ES-I3 (cell line): ENCODE measurements around the gene RAB40A.

Experiments used
- H3K36me3 ChIP-seq: 2 replicates; pipeline ENCODE4 v1.6.1; 2013; ENCODE audit warnings: mild to moderate bottlenecking, low read length, control low read depth, moderate library complexity; ENCODE audit not compliant: insufficient read depth
- H3K4me1 ChIP-seq: 2 replicates; pipeline ENCODE4 v1.6.1; 2013; ENCODE audit warnings: mild to moderate bottlenecking, control low read depth, low read length; ENCODE audit not compliant: insufficient read depth
- H3K9ac ChIP-seq: 2 replicates; pipeline ENCODE4 v1.6.1; 2013; ENCODE audit warnings: low read depth, mild to moderate bottlenecking, low read length, moderate library complexity
- H3K9me3 ChIP-seq: 2 replicates; pipeline ENCODE4 v1.6.1; 2013; ENCODE audit warnings: mild to moderate bottlenecking, low read length, moderate library complexity; ENCODE audit not compliant: control insufficient read depth, insufficient read depth

The RAB40A gene, protein sequence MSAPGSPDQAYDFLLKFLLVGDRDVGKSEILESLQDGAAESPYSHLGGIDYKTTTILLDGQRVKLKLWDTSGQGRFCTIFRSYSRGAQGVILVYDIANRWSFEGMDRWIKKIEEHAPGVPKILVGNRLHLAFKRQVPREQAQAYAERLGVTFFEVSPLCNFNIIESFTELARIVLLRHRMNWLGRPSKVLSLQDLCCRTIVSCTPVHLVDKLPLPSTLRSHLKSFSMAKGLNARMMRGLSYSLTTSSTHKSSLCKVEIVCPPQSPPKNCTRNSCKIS

DNA sequence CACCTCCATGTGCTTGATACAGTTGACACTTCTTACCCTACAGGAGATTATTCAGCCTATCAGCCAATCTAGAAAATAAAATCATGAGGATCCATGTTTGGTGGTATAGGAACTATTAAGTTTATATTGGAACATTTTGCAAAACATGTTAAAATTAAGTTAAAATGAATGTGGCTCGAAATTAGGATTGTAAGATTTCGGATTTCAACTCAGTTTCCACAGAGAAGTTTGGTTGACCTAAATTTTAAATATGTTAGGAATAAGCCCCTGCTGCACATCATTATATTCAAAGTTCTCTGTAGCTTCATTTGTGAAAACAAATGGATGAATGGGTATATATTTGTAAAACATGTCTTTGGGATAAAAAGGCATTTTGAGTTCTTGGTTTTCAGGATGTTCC, at the start of gene RAB40A:
TSS of gene RAB40A (minus strand) at position 101 of the 400 bp plus-strand sequence. CDS start 18,733 bp downstream, outside the sequence.
- H3K9ac ChIP-seq = no peak within 1 kb of the TSS
- H3K9me3 ChIP-seq = no peaks in the 10 kb centered on the region
- no peaks in the 10 kb centered on the region for H3K4me1 ChIP-seq
- H3K36me3 ChIP-seq = peaks cover 2% of the 10 kb centered on the region; the same call in 1 of the 2 replicates

DNA sequence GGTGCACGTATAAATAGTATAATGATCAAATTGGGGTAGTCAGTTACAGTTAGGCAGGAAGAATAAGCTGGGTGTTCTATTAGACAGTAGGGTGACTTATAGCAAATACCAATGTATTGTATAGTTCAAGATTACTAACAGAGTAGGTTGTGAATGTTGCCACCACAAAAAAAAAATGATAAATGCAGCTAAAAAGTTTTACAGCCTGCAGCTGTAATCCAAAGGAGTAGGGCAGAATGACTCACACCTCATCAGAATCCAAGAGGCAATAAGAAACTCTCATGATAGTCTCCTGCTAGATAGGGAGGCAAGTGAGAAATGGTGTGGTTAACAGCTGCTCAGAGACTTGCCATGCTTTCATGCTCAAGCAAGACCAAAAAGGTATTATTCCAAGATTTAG, 46.5 kb upstream of the RAB40A start:
- peaks cover 5% of the 10 kb centered on the region; the same call in 1 of the 2 replicates for H3K4me1 ChIP-seq
- no peaks in the 10 kb centered on the region for H3K9me3 ChIP-seq
- no peaks in the 10 kb centered on the region for H3K36me3 ChIP-seq
- no peak overlapping the region for H3K9ac ChIP-seq

DNA sequence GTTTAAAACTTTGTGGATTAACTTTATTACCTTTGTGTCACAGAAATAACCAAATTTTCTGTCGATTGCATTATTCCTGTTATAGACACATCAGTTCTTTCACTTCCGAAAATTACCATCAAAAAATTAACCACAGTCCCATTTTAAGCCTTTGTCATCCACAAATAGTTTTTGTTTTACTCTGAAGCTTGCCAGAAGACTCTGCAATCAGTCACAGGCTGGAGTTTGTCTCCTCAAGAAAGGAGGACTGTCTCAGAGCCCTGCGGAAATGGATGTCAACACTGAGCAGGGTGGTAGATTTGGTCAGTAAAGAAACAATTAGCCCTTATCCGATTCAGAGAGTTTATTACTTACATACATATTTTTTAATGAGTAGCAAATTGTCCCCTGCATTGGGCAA, 45.9 kb upstream of the RAB40A start:
- Histone ChIP-seq H3K4me1 (peaks cover 5% of the 10 kb centered on the region; the same call in 1 of the 2 replicates), H3K9me3 (no peaks in the 10 kb centered on the region), H3K36me3 (no peaks in the 10 kb centered on the region), H3K9ac (no peak overlapping the region)

DNA sequence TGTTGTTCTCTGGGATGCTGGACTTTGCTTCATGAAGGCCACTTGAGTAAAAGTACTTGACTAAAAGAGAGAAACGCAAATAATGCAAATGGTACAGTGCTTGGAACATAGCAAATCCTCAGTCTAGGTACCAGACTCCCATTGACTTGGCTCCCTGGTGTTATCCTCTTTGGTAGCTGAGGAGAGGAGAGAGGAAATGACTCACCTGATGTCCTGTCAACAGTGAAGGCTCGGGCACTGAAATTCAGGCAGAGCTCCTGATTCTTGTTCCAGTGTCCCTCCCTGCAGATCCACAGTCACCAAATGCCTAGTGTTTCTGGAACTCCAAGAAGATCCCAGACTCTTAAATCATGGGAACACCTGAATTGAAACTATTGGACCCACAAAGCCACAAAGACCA, 43.5 kb upstream of the RAB40A start:
- H3K9me3 ChIP-seq = no peaks in the 10 kb centered on the region
- no peak overlapping the region for H3K9ac ChIP-seq
- H3K36me3 ChIP-seq = no peaks in the 10 kb centered on the region
- peaks cover 5% of the 10 kb centered on the region; the same call in 1 of the 2 replicates for H3K4me1 ChIP-seq

DNA sequence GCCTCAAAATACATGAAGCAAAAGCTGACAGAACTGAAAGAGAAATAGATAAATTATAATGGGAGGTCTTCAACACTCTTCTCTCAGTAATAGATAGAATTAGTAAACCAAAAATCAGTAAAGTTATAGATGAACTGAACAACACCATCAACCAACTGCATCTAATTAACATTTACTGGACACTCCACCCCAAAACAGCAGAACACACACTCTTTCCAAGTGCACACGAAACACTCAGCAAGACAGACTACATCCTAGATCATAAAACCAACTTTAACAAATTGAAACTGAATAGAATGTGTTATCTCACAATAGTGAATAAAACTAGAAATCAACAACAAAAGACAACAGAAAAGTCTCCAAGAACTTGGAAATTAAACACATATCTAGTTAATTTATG, 41.0 kb upstream of the RAB40A start:
- no peak overlapping the region for H3K9ac ChIP-seq
- no peaks in the 10 kb centered on the region for H3K9me3 ChIP-seq
- no peaks in the 10 kb centered on the region for H3K36me3 ChIP-seq
- peaks cover 8% of the 10 kb centered on the region; the same call in 1 of the 2 replicates for H3K4me1 ChIP-seq

DNA sequence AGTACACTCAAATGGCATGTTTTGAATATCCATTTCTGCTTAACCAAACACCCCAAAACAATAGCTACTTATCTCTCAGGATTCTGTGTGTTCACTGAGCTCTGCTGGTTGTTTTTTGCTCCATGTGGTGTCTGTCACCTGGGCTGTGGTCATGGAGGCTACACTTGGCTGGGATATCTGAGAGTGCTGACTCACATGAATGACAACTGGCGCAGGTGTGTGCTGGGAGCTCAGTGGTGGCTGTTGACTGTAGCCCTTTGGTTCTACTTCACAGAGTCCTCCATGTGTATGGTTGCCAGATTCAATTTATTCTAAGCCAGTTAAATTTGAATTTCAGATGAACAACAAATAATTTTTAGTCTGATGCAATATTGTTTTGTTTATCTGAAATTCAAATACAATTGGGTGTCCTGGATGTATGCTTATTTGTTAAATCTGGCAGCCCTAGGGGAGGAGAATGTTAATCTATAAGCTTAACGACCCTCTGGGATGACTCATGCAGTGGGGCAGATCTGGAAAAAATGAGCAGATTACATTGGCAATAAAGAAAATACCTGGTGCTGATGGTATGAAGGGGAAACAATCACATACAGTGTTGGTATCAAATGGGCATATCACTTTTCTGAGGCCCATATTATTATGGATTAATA, 37.8 kb upstream of the RAB40A start:
- Histone ChIP-seq H3K9me3 (no peaks in the 10 kb centered on the region), H3K9ac (no peak overlapping the region), H3K4me1 (peaks cover 6% of the 10 kb centered on the region; the same call in 1 of the 2 replicates), H3K36me3 (no peaks in the 10 kb centered on the region)

DNA sequence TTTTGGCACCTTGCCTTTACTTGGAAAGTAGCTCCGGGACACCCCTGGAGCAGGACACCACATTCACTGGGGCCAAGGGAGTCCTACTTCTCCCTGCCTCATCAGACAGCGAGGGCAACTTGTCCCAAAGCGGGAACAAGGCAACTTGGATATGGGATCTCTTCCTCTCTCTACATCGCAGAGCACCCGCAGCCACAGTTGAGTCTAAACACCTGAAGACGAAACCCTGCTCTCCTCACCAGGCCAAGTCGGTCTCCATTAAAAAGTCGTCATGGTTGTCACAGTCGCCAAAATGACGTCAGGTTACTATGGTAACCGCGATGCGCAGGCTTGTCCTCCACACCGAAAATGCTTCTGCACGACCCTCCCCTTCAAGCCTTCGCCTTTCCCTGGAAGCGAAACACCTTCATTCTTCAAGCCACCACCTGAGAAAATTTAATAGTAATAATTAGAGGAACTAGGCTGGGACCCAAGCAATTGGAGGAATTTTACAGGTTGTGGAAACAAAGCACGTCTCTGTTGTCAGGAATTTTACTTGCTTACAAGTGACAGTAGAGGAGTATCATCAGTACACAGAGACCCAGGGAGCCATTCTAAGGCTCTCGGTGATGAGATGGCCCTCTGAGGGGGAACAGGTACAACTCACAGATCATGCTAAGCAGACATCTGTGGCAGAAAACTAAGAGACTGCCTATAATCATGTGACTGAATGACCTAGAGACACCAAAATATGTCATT, 35.6 kb upstream of the RAB40A start:
- Histone ChIP-seq H3K36me3 (no peaks in the 10 kb centered on the region), H3K9ac (peak overlapping the region; percentile 64), H3K4me1 (peaks cover 6% of the 10 kb centered on the region; the same call in 1 of the 2 replicates), H3K9me3 (no peaks in the 10 kb centered on the region)

DNA sequence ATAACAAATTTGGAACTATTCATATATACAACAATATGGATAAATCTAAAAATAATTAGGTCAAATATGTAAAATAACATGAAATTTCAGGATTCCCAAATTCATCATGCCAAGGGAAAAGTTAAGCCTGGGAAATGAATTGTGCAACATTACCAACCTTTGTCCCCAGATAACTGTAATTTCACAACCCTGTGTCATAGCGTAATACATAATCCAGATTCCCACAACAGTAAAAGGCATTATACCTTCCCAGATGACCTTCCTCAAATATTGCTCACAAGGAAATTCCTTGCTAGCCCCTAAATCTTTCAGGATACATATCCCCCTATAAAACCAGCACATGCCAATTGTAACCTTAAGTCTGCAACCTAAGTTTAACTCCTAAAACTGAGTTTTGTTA, 32.9 kb upstream of the RAB40A start:
- no peaks in the 10 kb centered on the region for H3K36me3 ChIP-seq
- no peaks in the 10 kb centered on the region for H3K9me3 ChIP-seq
- peaks cover 4% of the 10 kb centered on the region; the same call in 1 of the 2 replicates for H3K4me1 ChIP-seq
- H3K9ac ChIP-seq = no peak overlapping the region

DNA sequence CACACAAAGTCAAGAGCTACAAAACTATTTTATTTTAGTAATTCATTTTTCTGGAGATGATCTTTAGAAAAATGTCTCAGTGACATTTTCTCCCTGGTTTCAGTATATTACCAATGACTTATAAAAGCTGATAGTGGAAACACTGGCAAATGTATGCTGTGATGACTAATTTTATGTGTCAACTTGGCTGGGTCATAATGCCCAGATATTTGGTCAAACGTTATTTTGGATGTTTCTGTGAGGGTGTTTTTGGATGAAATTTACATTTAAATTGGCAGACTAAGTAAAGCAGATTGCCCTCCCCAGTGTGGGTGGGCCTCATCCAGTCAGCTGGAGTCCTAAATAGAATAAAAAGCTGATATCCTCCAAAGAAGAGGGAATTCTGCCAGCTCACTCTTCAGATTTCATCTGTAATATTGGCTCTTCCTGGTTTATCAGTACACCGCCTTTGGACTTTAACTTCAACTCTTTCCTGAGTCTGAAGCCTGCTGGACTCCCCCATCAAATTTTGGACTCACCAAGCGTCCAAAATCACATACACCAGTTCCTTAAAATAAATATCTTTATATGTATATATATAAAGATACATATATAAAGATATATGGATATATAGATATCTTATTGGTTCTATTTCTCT, 31.2 kb upstream of the RAB40A start:
- 0 out of 2 replicates have a peak, but pooled peaks cover 3% of the 10 kb centered on the region for H3K4me1 ChIP-seq

DNA sequence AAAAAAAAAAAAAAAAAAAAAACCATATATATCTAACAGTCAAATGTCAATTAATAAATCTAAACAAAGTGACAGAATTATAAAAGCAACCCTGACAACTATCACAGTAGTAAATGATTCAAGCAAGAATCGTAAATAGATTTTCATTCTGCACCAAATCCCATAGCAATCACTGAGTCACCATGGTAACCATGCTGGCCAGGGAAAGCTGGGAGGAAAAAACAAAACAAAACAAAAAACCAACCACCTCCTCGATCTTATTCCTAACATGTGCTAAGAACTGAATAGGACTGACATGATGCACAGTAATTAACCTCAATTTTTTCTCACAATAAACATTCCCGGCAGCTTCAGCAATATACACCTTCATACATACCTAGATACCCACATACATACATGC, 30.6 kb upstream of the RAB40A start:
- 0 out of 2 replicates have a peak, but pooled peaks cover 3% of the 10 kb centered on the region for H3K4me1 ChIP-seq
- no peak overlapping the region for H3K9ac ChIP-seq
- no peaks in the 10 kb centered on the region for H3K36me3 ChIP-seq
- no peaks in the 10 kb centered on the region for H3K9me3 ChIP-seq

More for the DNA sequence above, 31.2 kb upstream of the RAB40A start:
- Histone ChIP-seq H3K9ac (no peak overlapping the region), H3K9me3 (no peaks in the 10 kb centered on the region), H3K36me3 (no peaks in the 10 kb centered on the region)

DNA sequence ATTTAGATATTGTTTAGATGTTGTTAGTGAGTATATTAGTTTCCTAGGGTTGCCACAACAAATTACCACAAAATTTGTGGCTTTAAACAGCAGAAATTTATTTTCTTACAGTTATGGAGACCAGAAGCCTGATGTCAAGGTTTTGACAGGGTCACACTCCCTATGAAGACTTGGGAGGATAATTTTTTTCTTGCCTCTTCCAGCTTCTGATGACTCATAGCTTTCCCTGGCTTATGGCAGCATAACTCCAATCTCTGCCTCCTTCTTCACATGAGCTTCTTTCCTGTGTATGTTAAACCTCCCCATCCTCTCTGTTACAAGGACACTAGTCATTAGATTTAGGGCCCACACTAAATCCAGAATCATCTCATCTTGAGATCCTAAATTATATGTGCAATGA, 20.9 kb upstream of the RAB40A start:
- Histone ChIP-seq H3K36me3 (no peaks in the 10 kb centered on the region), H3K4me1 (no peaks in the 10 kb centered on the region), H3K9me3 (no peaks in the 10 kb centered on the region), H3K9ac (no peak overlapping the region)

DNA sequence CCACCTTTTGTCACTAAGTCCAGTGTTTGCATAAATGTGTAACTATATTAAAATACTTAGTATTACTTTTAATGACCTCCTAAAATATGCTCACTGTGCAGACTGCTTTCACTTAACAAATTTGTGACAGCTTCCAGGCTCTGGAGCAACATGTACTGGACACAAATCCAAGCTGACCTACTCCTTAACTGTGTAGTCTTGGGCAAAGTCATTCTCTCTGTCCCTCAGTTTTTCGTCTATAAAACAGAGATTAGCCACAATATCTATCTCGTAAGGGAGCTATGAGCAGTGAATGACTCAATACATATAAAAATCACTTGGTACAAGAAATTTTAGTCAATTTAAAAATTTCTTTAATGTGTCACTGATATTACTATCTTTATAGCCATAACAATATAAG, 20.4 kb upstream of the RAB40A start:
- H3K9ac ChIP-seq = no peak overlapping the region

DNA sequence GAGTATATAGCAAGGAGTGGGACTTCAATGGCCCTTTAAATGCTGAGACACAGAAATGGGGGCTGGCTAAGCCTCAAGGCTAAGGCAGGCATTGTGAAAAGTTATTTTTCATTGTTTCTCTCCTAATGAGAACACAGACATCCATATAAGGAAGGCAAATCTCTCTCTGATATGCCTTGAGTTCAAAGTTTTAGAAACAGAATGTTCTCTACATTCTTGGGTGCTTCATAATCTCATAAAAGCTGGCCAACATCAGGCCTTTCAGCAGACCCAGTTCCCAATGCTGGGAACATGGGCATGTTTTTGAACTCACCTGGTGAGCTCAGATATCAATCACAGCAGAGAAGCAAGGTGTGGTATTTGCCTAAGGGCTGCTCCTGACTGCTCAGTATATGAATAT, 19.4 kb upstream of the RAB40A start:
- Histone ChIP-seq H3K9ac (no peak overlapping the region), H3K36me3 (no peaks in the 10 kb centered on the region), H3K9me3 (no peaks in the 10 kb centered on the region), H3K4me1 (no peaks in the 10 kb centered on the region)

More for the DNA sequence above, 20.4 kb upstream of the RAB40A start:
- Histone ChIP-seq H3K4me1 (no peaks in the 10 kb centered on the region), H3K36me3 (no peaks in the 10 kb centered on the region), H3K9me3 (no peaks in the 10 kb centered on the region)

DNA sequence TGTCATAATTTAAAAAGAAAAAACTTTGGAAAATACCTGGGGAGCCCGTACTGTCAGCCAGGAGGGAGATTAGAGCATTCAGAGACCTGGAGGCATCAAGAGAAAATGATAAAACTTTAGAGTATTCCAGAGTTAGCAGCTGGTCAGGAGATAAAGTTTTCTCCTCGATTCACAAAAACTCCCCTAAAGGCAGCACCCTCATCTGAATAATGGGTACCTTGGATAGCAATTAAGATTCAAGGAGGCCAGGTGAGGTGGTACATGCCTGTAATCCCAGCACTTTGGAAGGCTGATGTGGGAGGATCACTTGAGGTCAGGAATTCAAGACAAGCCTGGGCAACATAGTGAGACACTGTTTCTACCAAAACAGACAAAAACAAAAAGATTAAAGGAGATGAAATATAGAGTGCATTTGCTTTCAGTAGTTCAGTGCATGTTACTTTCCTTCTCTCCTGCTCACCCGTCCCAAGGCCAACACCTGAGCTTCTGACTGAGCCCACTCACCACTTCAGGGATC, 18.6 kb upstream of the RAB40A start:
- Histone ChIP-seq H3K4me1 (no peaks in the 10 kb centered on the region), H3K9ac (no peak overlapping the region), H3K9me3 (no peaks in the 10 kb centered on the region), H3K36me3 (no peaks in the 10 kb centered on the region)
